ENCODE results near the gene MAP3K5. TPM values are rescaled to one million over a fixed set of nuclear protein-coding genes. Genes with fewer than 3 reads are reported as not detected.

Gene MAP3K5
- total and polyA plus RNA-seq, 2 of the 8 experiments (the other 6 are each of a cell fraction or from before 2014, with no cell fraction given) = 0.63 to 2.6 TPM

DNA sequence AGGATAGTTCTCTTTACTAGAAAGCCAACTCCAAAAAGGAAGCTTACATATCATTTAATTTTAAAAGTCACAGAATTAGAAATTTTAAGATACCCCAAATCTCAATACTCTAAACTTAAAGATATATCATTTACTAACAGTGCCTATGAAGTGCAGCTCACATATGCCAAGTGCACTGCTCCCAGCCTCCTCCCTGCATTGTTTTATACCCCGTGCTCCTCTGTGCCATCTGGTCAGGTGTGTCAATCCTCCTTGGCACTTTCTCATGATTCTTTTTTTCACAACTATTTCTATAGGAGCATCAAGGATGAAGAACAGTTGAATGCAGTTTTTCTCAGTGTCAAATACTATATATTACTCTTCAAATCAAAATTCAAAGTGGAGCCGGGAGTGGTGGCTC, 250.9 kb downstream of the MAP3K5 start:
- Histone ChIP-seq H4K20me1 (replicated peaks in 1 of 2; ENCODE audit: control insufficient read depth in 1 of 2, insufficient read depth in 2 of 2, low read length in 2 of 2) (peaks cover 17 to 20% of the 10 kb centered on the region in 2 experiments), H2BK5ac (ENCODE audit: low read depth, low read length) (no peak overlapping the region), H3K4me1 (replicated peaks in 1 of 4; ENCODE audit: control insufficient read depth in 3 of 4, insufficient read depth in 4 of 4, low read length in 3 of 4) (peaks cover 2 to 15% (median 10%) of the 10 kb centered on the region in 4 experiments; a peak in 5 of 7 replicates), H2BK20ac (ENCODE audit: low read length) (no peak overlapping the region), H3K9me3 (ENCODE audit: insufficient read depth in 2 of 2, low read depth in 1 of 2, low read length in 1 of 2) (no peaks in the 10 kb centered on the region), H3K18ac (ENCODE audit: extremely low read depth, low read length) (no peak overlapping the region), H3K23me2 (ENCODE audit: low read depth, low read length) (no peaks in the 10 kb centered on the region), H3K27ac (ENCODE audit: low read depth, low read length) (no peak overlapping the region), H3K4me2 (ENCODE audit: insufficient read depth in 1 of 2, low read depth in 2 of 2, low read length in 2 of 2) (no peak overlapping the region), H3K4me3 (ENCODE audit: extremely low read depth in 1 of 4, insufficient read depth in 2 of 4, low read depth in 3 of 4, low read length in 4 of 4) (no peak overlapping the region), H2AK5ac (ENCODE audit: low read depth, low read length) (no peak overlapping the region), H2BK12ac (ENCODE audit: low read depth, low read length) (no peak overlapping the region), H2BK120ac (replicated peaks; ENCODE audit: low read depth, low read length) (no peak overlapping the region), H3K23ac (ENCODE audit: insufficient read length) (no peak overlapping the region), H3K79me1 (ENCODE audit: low read depth, low read length) (peaks cover 5% of the 10 kb centered on the region), H4K5ac (ENCODE audit: insufficient read length, low read depth, low read length) (no peak overlapping the region), H4K8ac (ENCODE audit: extremely low read depth, insufficient read depth, low read length) (no peak overlapping the region), H3K56ac (replicated peaks; ENCODE audit: insufficient read length, low read depth, low read length) (no peak overlapping the region), H3K27me3 (replicated peaks in 1 of 4; ENCODE audit: control insufficient read depth in 3 of 4, extremely low read depth in 1 of 4, insufficient read depth in 3 of 4, low read length in 3 of 4) (no peaks in the 10 kb centered on the region), H3K36me3 (ENCODE audit: control insufficient read depth in 2 of 4, insufficient read depth in 4 of 4, low read length in 3 of 4) (no peaks in the 10 kb centered on the region; a peak in 1 of 8 replicates), H3K4ac (replicated peaks; ENCODE audit: insufficient read length, low read depth, low read length) (no peak overlapping the region), H4K91ac (replicated peaks; ENCODE audit: insufficient read length, low read length) (no peak overlapping the region), H3K79me2 (ENCODE audit: control insufficient read depth in 1 of 2, insufficient read depth in 2 of 2, low read length in 2 of 2) (peaks cover 16 to 100% of the 10 kb centered on the region in 2 experiments; a peak in 3 of 4 replicates), H3K14ac (ENCODE audit: insufficient read length) (no peak overlapping the region), H2BK15ac (ENCODE audit: low read length) (no peak overlapping the region), H2AFZ (ENCODE audit: low read length) (no peak overlapping the region), H3K9ac (replicated peaks in 1 of 4; ENCODE audit: extremely low read depth in 1 of 4, low read depth in 3 of 4, low read length in 3 of 4) (no peak overlapping the region)
- ChIA-PET POLR2A (ENCODE audit: partially characterized antibody) (interaction anchor here (1.1 kb wide), 1 partner anchor 253 kb away, joined by 3 read pairs; no protein-coding TSS in a partner anchor), CTCF (ENCODE audit: partially characterized antibody) (interaction anchor here (1.3 to 3.2 kb wide), 2 partner anchors 8 to 100 kb away, joined by 3 to 20 read pairs; partner anchors contain the start of gene MAP7)
- 100% methylated on average over 2 of the region's 2 CpGs; no CpG with 5 or more reads in 1 of the 2 experiments for WGBS, 2 experiments (ENCODE audit: extremely low coverage in 1 of 2, insufficient coverage in 1 of 2, insufficient read length in 1 of 2, insufficient replicate concordance in 2 of 2, low coverage in 1 of 2, low lambda C conversion rate in 2 of 2, missing lambda C conversion rate in 1 of 2)
- FAIRE-seq (no peak), DNase-seq (ENCODE audit: low read depth in 1 of 2, low spot score in 2 of 2) (no peak)
- TF ChIP-seq HDAC6 (IDR thresholded peaks at IDR 0.05; ENCODE audit: low read depth, low read length) = no peak
- no peak for TF ChIP-seq RXRA (IDR thresholded peaks at IDR 0.05; ENCODE audit: insufficient read depth, low read depth, low read length)
- no peak for TF ChIP-seq SAP30 (IDR thresholded peaks at IDR 0.05; ENCODE audit: insufficient read depth, insufficient replicate concordance, low read length)
- TF ChIP-seq SP1 (IDR thresholded peaks at IDR 0.05; ENCODE audit: low read depth, low read length) = no peak
- no peak for TF ChIP-seq MAX (IDR thresholded peaks at IDR 0.05)
- no peak for TF ChIP-seq CBX8 (IDR thresholded peaks at IDR 0.05; ENCODE audit: borderline replicate concordance, low read depth, low read length)
- no peak for TF ChIP-seq TCF12 (IDR thresholded peaks at IDR 0.05; ENCODE audit: low read depth, low read length)
- TF ChIP-seq SP2 (IDR thresholded peaks at IDR 0.05; ENCODE audit: low read length) = no peak
- no peak for TF ChIP-seq CTCF (IDR thresholded peaks at IDR 0.05; ENCODE audit: control extremely low read depth in 1 of 3, insufficient read depth in 1 of 3, low read depth in 1 of 3, low read length in 3 of 3)
- TF ChIP-seq RFX5 (IDR thresholded peaks at IDR 0.05; ENCODE audit: borderline replicate concordance, low read depth, low read length) = no peak
- no peak for TF ChIP-seq CBX5 (IDR thresholded peaks at IDR 0.05; ENCODE audit: low read depth, low read length)
- TF ChIP-seq SIRT6 (IDR thresholded peaks at IDR 0.05; ENCODE audit: low read length) = no peak

Data from H1 (cell line).